ENCODE results near the gene MBD5. TPM values are rescaled to one million over a fixed set of nuclear protein-coding genes. Genes with fewer than 3 reads are reported as not detected.

The MBD5 gene
- total RNA-seq, 4 donors from 2014 or later, result 51.2 to 85.9 (median 72.6) TPM

- WGBS, 2 donors, result 92 to 94% methylated on average over 1 of the region's 1 CpG
Observed at GRCh38 chr2:148546270-148546669, 525.4 kb downstream of the MBD5 start.

GRCh38 chr2:148548716-148549400, 528.0 kb downstream of the MBD5 start:
- H3K4me3 ChIP-seq (replicated peaks in 1 of 3), result no peak overlapping the region
- H3K27ac ChIP-seq, result no peak overlapping the region
- H3K4me1 ChIP-seq, result peaks cover 0 to 3% of the 10 kb centered on the region in 2 donors
- DNase-seq, result no peak
- no peaks in the 10 kb centered on the region for H3K27me3 ChIP-seq
- no peak for TF ChIP-seq CTCF (IDR thresholded peaks at IDR 0.05)
- intact Hi-C loops (cut with DNase I), result no loop called here
- H3K9me3 ChIP-seq, result no peaks in the 10 kb centered on the region
- H3K36me3 ChIP-seq, result no peaks in the 10 kb centered on the region
- 89 to 92% methylated on average over 7 of the region's 7 CpGs for WGBS, 2 donors

More at GRCh38 chr2:148546270-148546669, 525.4 kb downstream of the MBD5 start:
- intact Hi-C loops (cut with DNase I), result no loop called here
- no peak for TF ChIP-seq POLR2A (IDR thresholded peaks at IDR 0.05)
- TF ChIP-seq CTCF (IDR thresholded peaks at IDR 0.05), result no peak
- no peak for DNase-seq
- H3K36me3 ChIP-seq, result no peaks in the 10 kb centered on the region
- no peak overlapping the region for H3K27ac ChIP-seq
- H3K27me3 ChIP-seq, result no peaks in the 10 kb centered on the region
- no peaks in the 10 kb centered on the region for H3K9me3 ChIP-seq
- no peaks in the 10 kb centered on the region for H3K4me1 ChIP-seq
- no peak overlapping the region for H3K4me3 ChIP-seq (replicated peaks in 1 of 3)

GRCh38 chr2:148552675-148553331, 531.9 kb downstream of the MBD5 start:
- Histone ChIP-seq H3K4me3 (replicated peaks in 1 of 3) (no peak overlapping the region), H3K9me3 (no peaks in the 10 kb centered on the region), H3K4me1 (peaks cover 0 to 3% of the 10 kb centered on the region in 2 donors), H3K27me3 (no peaks in the 10 kb centered on the region), H3K27ac (no peak overlapping the region), H3K36me3 (no peaks in the 10 kb centered on the region)
- peak; percentile 60 to 70 for DNase-seq
- intact Hi-C loops (cut with DNase I), result no loop called here
- TF ChIP-seq CTCF (IDR thresholded peaks at IDR 0.05) (no peak), POLR2A (IDR thresholded peaks at IDR 0.05) (no peak)
- 26 to 35% methylated on average over 9 of the region's 9 CpGs for WGBS, 2 donors

DNA sequence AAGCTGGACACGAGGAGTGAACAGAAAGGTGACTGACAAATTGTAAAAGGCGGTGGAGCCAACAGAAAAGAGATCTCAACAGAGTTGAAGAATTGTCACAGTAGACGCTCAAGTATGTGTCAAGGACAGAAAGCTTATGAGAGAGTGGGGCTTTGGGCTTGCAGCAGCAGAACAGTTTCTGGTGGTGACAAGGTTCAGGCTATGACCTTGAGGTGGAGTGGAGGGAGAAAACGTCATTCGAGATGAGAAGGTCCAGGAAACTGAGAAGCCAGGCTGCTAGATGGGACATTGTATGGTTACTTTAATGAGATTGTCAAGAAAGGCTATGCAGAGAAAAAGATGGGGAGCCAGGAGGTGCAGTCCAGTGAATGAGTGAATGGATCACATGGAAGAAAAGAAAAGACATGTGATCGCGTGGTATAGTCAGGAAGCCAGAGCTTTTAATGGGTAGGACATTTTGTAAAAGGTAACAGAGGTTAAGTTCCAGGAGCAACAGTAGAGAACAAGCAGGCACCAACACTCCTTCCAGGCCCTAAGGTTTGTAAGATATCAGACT, 532.5 kb downstream of the MBD5 start:
- no peaks in the 10 kb centered on the region for H3K36me3 ChIP-seq
- H3K4me1 ChIP-seq, result peaks cover 0 to 3% of the 10 kb centered on the region in 2 donors
- H3K27me3 ChIP-seq, result no peaks in the 10 kb centered on the region
- H3K9me3 ChIP-seq, result no peaks in the 10 kb centered on the region
- no peak for DNase-seq
- TF ChIP-seq POLR2A (IDR thresholded peaks at IDR 0.05) (no peak), CTCF (IDR thresholded peaks at IDR 0.05) (no peak)
- H3K27ac ChIP-seq, result no peak overlapping the region
- H3K4me3 ChIP-seq (replicated peaks in 1 of 3), result no peak overlapping the region
- intact Hi-C loops (cut with DNase I), result no loop called here
- WGBS, 2 donors, result 69 to 76% methylated on average over 7 of the region's 7 CpGs

All from thyroid gland (tissue), 4 donors.